Activated CD4-positive, alpha-beta memory T cell treated with anti-CD3 and anti-CD28 coated beads, Interleukin-2, amount 10 ng/mL, durations not matched to agents 7 days and 5 days (primary cell): ENCODE results near the gene FSD2. TPM values are rescaled to one million over a fixed set of nuclear protein-coding genes. Genes with fewer than 3 reads are reported as not detected.
"Not testable (repeated sequence)": the region's sequence is repeated elsewhere in the genome, so short reads cannot be mapped to it uniquely, and the experiment has no call there.

ENCODE experiments used
- CTCF ChIA-PET: fragments of 350-600 bp; sonication (Branson Sonifier 250); formaldehyde crosslinking; loops from one replicate; lab custom pipeline; 2021; ENCODE audit warnings: antibody characterized with exemption, inconsistent platforms; lab: Charles Lee
- POLR2A ChIA-PET: fragments of 350-600 bp; sonication (Branson Sonifier 250); formaldehyde crosslinking; loops from one replicate; lab custom pipeline; 2021; ENCODE audit warnings: antibody characterized with exemption; lab: Charles Lee
- DNase-seq: peaks from one replicate; pipeline ENCODE4 v3.0.0-alpha.2; 2020
- H3K27ac Mint-ChIP-seq: one replicate; pipeline ENCODE4 v1.8.0; 2021; ENCODE audit warnings: mild to moderate bottlenecking, mixed read lengths
- H3K27me3 Mint-ChIP-seq: one replicate; pipeline ENCODE4 v1.8.0; 2021; ENCODE audit warnings: mixed read lengths
- H3K36me3 Mint-ChIP-seq: one replicate; pipeline ENCODE4 v1.8.0; 2021; ENCODE audit warnings: low read depth, mixed read lengths
- H3K4me1 Mint-ChIP-seq: one replicate; pipeline ENCODE4 v1.8.0; 2021; ENCODE audit warnings: mixed read lengths
- H3K4me3 Mint-ChIP-seq: one replicate; pipeline ENCODE4 v1.8.0; 2021; ENCODE audit warnings: mild to moderate bottlenecking, mixed read lengths
- H3K9me3 Mint-ChIP-seq: one replicate; pipeline ENCODE4 v1.8.0; 2021; ENCODE audit warnings: mixed read lengths
- total RNA-seq, 2 experiments: library from RNA; stranded (reverse); gene quantifications; one replicate each; pipeline ENCODE4 v1.2.3, GENCODE V29; 2021

FSD2 gene
- total RNA-seq, 2 experiments from 2014 or later = not detected

- peaks cover 73% of the 10 kb centered on the region for H3K36me3 Mint-ChIP-seq
- CTCF ChIA-PET = interaction anchor here (1.1 kb wide), 1 partner anchor 78 kb away, joined by 3 read pairs; no protein-coding TSS in a partner anchor
Measured at GRCh38 chr15:82828075-82828474, 22.2 kb upstream of the FSD2 start.

GRCh38 chr15:82823049-82823448 lies 17.2 kb upstream of the FSD2 start:
- Mint-ChIP-seq H3K36me3 (peaks cover 67% of the 10 kb centered on the region), H3K4me3 (no peak overlapping the region), H3K9me3 (no peaks in the 10 kb centered on the region), H3K4me1 (peaks cover under 1% of the 10 kb centered on the region), H3K27me3 (no peaks in the 10 kb centered on the region), H3K27ac (no peak overlapping the region)
- DNase-seq = no peak
- ChIA-PET POLR2A (no interaction called here), CTCF (interaction anchor here (2.3 kb wide), 1 partner anchor 10 kb away, joined by 4 read pairs; no protein-coding TSS in a partner anchor)

More at GRCh38 chr15:82828075-82828474, 22.2 kb upstream of the FSD2 start:
- DNase-seq = no peak
- Mint-ChIP-seq H3K4me1 (peaks cover 40% of the 10 kb centered on the region), H3K9me3 (no peaks in the 10 kb centered on the region), H3K27me3 (no peaks in the 10 kb centered on the region), H3K4me3 (no peak overlapping the region), H3K27ac (no peak overlapping the region)
- POLR2A ChIA-PET = interaction anchor here (0.7 to 1.1 kb wide), 2 partner anchors 17 to 78 kb away, joined by 3 to 4 read pairs; no protein-coding TSS in a partner anchor

DNA sequence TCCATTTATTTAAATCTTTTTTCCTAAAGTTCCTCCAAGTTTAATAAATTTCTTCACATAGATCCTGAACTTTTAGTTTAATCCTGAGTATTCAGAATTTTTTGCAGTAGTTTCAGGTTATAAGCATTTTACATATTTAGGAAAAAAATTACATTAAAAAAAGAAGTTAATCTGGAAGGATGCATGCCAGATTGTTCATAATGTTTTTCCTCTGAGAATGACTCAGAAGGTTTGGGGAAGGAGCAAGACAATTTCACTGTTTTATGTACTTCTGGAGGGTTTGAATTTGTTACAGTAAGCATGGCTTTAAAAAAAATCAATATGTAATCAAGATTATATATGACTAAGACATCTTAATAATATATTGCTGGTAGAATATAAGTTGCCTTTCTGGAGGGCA lies 16.0 kb upstream of the FSD2 start:
- H3K36me3 Mint-ChIP-seq = peaks cover 61% of the 10 kb centered on the region
- H3K9me3 Mint-ChIP-seq, H3K4me1 Mint-ChIP-seq, CTCF ChIA-PET, H3K27ac Mint-ChIP-seq, DNase-seq, H3K27me3 Mint-ChIP-seq, H3K4me3 Mint-ChIP-seq, POLR2A ChIA-PET: not testable (repeated sequence)

DNA sequence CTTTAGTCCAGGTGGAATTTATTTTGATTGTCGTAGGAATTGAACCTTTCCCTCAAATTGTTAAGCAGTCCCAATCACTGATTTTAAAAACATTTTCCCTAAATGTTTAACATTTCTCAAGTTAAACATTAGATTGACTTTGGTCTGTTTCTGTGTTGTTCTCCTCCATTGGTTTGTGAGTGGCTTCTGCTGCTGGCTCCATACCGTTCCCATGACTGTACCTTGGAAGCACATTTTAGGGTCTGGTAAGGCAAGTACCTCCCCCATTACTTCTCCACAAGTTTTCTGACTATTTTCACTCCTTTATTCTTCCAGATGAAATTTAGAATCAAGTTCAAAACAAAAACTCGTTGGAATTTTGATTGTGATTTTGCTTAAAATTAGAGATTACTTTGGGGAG lies 15.5 kb upstream of the FSD2 start:
- DNase-seq, H3K4me1 Mint-ChIP-seq: not testable (repeated sequence)

GRCh38 chr15:82820128-82820527 lies 14.3 kb upstream of the FSD2 start:
- no peaks in the 10 kb centered on the region for H3K9me3 Mint-ChIP-seq
- ChIA-PET POLR2A (no interaction called here), CTCF (no interaction called here)
- no peaks in the 10 kb centered on the region for H3K4me1 Mint-ChIP-seq
- no peaks in the 10 kb centered on the region for H3K27me3 Mint-ChIP-seq
- peaks cover 62% of the 10 kb centered on the region for H3K36me3 Mint-ChIP-seq
- H3K4me3 Mint-ChIP-seq = no peak overlapping the region
- H3K27ac Mint-ChIP-seq = no peak overlapping the region
- no peak for DNase-seq

More for the DNA sequence above, 15.5 kb upstream of the FSD2 start:
- peaks cover 61% of the 10 kb centered on the region for H3K36me3 Mint-ChIP-seq
- H3K27me3 Mint-ChIP-seq, POLR2A ChIA-PET, CTCF ChIA-PET, H3K4me3 Mint-ChIP-seq, H3K27ac Mint-ChIP-seq, H3K9me3 Mint-ChIP-seq: not testable (repeated sequence)

DNA sequence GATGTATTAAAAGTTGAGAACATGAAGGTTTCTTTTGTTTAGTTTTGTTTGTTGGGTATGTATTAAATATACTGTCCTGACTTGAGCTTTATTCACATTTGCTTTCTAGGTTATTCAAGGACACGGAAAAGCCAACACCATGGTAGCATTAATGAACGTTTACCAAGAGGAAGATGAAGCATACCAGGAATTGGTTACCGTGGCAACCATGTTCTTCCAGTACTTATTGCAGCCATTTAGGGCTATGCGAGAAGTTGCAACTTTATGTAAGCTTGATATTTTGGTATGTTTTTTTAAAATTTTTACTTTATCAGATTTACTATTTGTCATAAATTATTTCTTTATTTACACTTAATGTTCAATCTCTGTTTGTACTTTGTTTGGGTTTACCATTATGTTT lies 7.1 kb upstream of the FSD2 start:
- POLR2A ChIA-PET = interaction anchor here (3.9 kb wide), 1 partner anchor 273 kb away, joined by 32 read pairs; the partner anchor contains the start of gene RPS17
- CTCF ChIA-PET = interaction anchor here (0.6 to 1.2 kb wide), 2 partner anchors 12 to 20 kb away, joined by 4 to 6 read pairs; no protein-coding TSS in a partner anchor
- H3K4me3 Mint-ChIP-seq = no peak overlapping the region

GRCh38 chr15:82810890-82811426 lies 5.1 kb upstream of the FSD2 start:
- Mint-ChIP-seq H3K4me3 (peak overlapping the region; percentile 85), H3K9me3 (no peaks in the 10 kb centered on the region), H3K27me3 (peaks cover 8% of the 10 kb centered on the region), H3K27ac (peak overlapping the region; percentile 86), H3K36me3 (peaks cover 36% of the 10 kb centered on the region), H3K4me1 (peaks cover 31% of the 10 kb centered on the region)
- peak; percentile 52 for DNase-seq
- CTCF ChIA-PET = interaction anchor here (0.9 to 2.9 kb wide), 6 partner anchors 21 to 200 kb away, joined by 3 to 17 read pairs (median 8); partner anchors contain the start of genes AP3B2, C15orf40 and RAMAC
- POLR2A ChIA-PET = interaction anchor here (0.7 to 4.8 kb wide), 18 partner anchors 9 to 524 kb away, joined by 3 to 49 read pairs (median 4); partner anchors contain the start of genes BTBD1, C15orf40, RAMAC and RPS17

More for the DNA sequence above, 7.1 kb upstream of the FSD2 start:
- peaks cover 31% of the 10 kb centered on the region for H3K4me1 Mint-ChIP-seq
- no peak for DNase-seq
- H3K36me3 Mint-ChIP-seq = peaks cover 49% of the 10 kb centered on the region
- no peaks in the 10 kb centered on the region for H3K9me3 Mint-ChIP-seq
- no peaks in the 10 kb centered on the region for H3K27me3 Mint-ChIP-seq
- H3K27ac Mint-ChIP-seq = no peak overlapping the region

DNA sequence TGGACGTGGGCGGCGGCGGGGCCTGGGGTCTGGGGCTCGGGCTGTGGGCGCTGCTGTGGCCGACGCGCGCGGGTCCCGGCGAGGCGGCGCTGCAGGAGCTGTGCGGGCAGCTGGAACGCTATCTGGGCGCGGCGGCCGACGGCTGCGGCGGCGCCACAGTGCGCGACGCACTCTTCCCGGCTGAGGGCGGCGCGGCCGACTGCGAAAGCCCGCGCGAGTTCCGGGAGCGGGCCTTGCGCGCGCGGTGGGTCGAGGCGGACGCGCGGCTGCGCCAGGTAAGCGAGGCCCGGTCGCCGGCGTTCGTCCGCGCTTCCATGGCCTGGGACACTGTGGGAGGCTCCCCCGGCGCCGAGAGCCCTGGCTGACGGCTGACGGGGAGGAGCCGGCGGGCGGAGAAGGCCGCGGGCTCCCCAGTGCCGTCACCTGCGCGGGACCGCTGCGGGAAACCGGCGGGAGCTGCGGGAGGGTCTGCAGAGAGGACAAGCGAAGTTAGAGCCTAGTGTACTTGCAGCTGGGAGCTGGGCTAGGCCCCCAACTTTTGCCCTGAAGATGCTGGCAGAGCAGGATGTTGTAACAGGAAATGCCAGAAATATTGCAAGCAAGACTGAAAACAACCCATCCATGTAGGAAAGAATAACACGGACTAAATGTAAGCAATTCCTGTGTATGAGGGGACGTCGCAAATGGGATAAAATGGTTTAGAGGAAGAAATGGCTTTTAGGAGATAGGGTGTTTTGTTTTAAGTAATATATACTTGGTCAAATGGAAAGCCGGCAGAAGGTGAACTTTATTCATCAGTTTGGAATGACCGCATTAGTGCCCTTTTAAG lies 4.4 kb upstream of the FSD2 start:
- peaks cover 11% of the 10 kb centered on the region for H3K27me3 Mint-ChIP-seq
- DNase-seq = peak; percentile 52
- H3K36me3 Mint-ChIP-seq = peaks cover 30% of the 10 kb centered on the region
- peak overlapping the region; percentile 86 for H3K27ac Mint-ChIP-seq
- peak overlapping the region; percentile 85 for H3K4me3 Mint-ChIP-seq
- CTCF ChIA-PET = interaction anchor here (0.9 to 2.9 kb wide), 5 partner anchors 22 to 190 kb away, joined by 3 to 17 read pairs (median 10); partner anchors contain the start of genes AP3B2 and RAMAC
- POLR2A ChIA-PET = interaction anchor here (0.8 to 4.8 kb wide), 19 partner anchors 8 to 355 kb away, joined by 3 to 49 read pairs (median 4); partner anchors contain the start of genes BTBD1, C15orf40, RAMAC and RPS17
- H3K4me1 Mint-ChIP-seq = peaks cover 31% of the 10 kb centered on the region
- H3K9me3 Mint-ChIP-seq = no peaks in the 10 kb centered on the region

DNA sequence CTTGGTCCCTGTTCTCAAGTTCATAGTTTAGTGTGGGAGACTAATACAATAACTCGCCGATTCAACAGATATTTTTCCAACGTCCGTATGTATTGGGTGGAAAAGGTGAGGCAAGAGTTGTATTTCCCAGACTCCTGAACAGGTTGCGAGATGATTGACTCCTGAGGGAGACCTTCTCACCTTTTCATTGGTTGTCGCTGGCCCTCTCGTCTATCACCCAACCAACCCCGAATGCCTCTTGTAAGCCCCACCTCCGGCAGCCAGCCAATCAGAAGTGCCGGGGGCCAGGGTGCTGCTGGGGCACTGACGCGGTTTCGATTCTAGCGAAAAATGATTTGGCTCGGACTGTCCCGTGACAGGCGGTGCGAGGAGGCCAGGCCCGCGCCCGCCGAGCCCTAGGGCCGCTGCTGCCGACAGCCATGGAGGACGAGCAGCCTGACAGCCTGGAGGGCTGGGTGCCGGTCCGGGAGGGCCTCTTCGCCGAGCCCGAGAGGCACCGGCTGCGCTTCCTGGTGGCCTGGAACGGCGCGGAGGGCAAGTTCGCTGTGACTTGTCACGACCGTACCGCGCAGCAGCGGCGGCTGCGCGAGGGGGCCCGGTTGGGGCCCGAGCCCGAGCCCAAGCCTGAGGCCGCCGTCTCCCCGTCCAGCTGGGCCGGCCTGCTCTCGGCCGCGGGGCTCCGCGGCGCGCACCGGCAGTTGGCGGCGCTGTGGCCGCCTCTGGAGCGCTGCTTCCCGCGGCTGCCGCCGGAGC lies 3.6 kb upstream of the FSD2 start, which contains the start of gene WHAMM:
Gene WHAMM, plus strand, starts transcription at position 321 of the 753 bp plus-strand sequence. Its CDS starts 99 bp downstream, at position 420.
- ChIA-PET CTCF (interaction anchor here (1.0 to 2.9 kb wide), 5 partner anchors 13 to 202 kb away, joined by 3 to 17 read pairs (median 10); no protein-coding TSS in a partner anchor), POLR2A (interaction anchor here (0.7 to 4.8 kb wide), 15 partner anchors 8 to 299 kb away, joined by 3 to 49 read pairs (median 4); partner anchors contain the start of genes BTBD1, C15orf40, RAMAC and RPS17)
- Mint-ChIP-seq H3K36me3 (peaks cover 27% of the 10 kb centered on the region), H3K4me1 (peaks cover 31% of the 10 kb centered on the region), H3K9me3 (no peaks in the 10 kb centered on the region), H3K27me3 (peaks cover 15% of the 10 kb centered on the region), H3K27ac (peak within 1 kb of the TSS; percentile 86), H3K4me3 (peak within 1 kb of the TSS; percentile 85)
- DNase-seq = peak; percentile 96

- no peaks in the 10 kb centered on the region for H3K9me3 Mint-ChIP-seq
- POLR2A ChIA-PET = interaction anchor here (0.7 to 4.8 kb wide), 6 partner anchors 9 to 203 kb away, joined by 3 to 49 read pairs (median 11); partner anchors contain the start of gene C15orf40
- H3K36me3 Mint-ChIP-seq = peaks cover 19% of the 10 kb centered on the region
- no peak overlapping the region for H3K4me3 Mint-ChIP-seq
- peaks cover 28% of the 10 kb centered on the region for H3K4me1 Mint-ChIP-seq
- peaks cover 20% of the 10 kb centered on the region for H3K27me3 Mint-ChIP-seq
- H3K27ac Mint-ChIP-seq = no peak overlapping the region
- CTCF ChIA-PET = interaction anchor here (1.0 kb wide), 2 partner anchors 12 to 203 kb away, joined by 3 to 5 read pairs; no protein-coding TSS in a partner anchor
- DNase-seq = no peak
Measured at GRCh38 chr15:82808634-82809041, 2.8 kb upstream of the FSD2 start.

DNA sequence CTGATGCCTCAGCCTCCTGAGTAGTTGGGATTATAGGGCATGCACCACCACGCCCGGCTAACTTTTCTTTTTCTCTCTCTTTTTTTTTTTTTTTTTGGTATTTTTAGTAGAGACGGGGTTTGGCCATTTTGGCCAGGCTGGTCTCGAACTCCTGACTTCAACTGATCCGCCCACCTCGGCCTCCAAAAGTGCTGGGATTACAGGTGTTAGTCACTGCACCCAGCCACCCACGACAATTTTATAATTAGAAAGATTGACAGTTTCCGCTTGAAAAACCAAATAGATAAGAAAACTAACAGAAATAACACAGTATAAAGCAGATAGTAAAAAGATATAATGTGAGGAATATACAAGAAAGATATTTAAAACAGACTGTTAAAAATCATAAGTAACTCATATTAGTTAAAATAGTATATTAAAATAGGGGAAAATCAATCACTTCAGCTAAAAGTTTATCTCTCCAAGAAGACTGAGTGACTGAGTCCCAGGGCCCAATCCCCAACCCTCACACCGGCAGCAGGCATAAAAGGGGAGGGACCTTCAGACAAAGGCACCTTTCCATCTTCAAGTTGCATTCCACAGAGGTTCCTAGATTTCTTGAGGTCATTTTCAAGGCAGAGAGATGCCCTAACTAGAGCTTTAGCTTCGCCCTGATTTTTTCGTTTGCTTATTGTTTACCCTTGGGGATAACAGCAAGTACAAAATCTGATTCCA lies 2.2 kb upstream of the FSD2 start:
- Mint-ChIP-seq H3K4me3 (no peak overlapping the region), H3K27ac (no peak overlapping the region), H3K27me3 (peaks cover 26% of the 10 kb centered on the region), H3K36me3 (peaks cover 16% of the 10 kb centered on the region), H3K4me1 (peaks cover 28% of the 10 kb centered on the region), H3K9me3 (no peaks in the 10 kb centered on the region)
- ChIA-PET CTCF (interaction anchor here (1.0 kb wide), 2 partner anchors 12 to 204 kb away, joined by 3 to 5 read pairs; no protein-coding TSS in a partner anchor), POLR2A (interaction anchor here (1.1 to 4.8 kb wide), 5 partner anchors 10 to 204 kb away, joined by 3 to 49 read pairs (median 19); partner anchors contain the start of gene C15orf40)
- no peak for DNase-seq
